ENCODE data around the gene FAM24A.

Gene FAM24A

DNA sequence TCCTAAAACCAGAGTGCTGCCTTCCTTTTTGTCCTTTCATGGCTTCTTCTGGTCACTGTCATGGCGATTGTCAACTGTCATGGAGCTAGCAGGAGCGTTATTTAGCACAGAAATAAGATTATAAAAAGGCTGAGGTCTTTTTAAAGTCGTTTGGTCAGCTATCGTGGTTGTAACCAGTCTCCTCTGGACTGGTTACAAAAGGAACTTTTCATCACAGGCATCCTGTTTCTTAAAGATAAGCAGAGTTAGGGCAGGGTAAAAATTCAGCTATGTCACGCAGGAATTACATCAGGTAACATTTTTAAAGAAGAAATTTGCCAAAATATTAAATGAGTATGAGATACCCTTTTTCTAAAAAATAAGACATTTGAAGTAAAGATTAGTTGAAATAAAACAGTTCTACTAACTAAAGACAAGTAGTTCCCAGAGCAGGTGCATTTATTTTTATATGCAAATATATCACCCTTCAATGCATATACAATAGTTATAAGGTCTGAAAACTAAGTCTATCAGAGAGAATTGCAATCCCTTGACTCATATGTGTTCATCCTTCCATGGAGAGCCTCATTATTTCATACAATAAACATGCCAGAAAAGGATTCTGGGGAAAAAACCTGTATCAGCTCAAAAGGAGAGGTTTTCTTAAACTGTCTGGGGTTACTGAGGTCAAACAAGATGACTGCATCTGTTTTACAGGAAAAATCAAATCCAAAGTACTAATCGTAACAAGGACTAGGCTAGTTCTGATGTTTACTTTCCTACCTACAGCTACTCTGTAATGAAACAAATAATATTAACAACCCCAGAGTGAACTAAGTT is 20.9 kb downstream of the FAM24A start:
- no peak for FAIRE-seq

DNA sequence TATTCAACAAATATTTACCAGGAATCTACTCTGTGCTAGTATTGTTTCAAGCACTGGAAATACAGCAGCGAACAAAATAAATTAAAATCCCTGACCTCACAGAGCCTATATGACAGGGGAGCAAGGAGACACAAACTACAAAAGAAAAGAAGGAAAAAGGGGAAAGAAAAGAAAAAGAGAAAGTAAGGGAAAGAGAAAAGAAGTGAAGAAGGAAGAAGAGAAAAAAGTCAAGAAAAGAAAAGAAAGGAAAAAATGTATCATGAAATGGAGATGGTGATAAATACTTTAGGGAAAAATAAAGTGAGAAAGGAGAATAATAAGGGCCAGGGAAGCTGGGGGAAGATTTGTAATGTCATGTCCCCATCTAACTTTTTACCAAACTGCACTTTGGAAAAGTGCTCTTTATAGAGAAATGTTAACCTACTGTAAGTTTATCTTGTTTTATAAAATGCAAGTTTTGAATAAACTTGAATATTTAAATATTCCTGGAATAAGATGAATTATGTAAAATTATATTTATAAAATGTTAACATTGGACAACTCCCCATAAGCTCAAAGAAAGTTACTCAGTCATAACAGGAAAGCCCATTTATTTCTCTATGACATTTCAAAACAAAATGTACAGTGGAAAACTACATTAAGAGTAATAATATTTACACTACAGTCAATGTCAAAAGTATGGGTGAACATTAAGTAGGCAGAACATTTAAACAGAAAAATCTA is 28.9 kb downstream of the FAM24A start:
- no peak for FAIRE-seq

GRCh38 chr10:122939856-122940543 is 29.6 kb downstream of the FAM24A start:
- FAIRE-seq, result no peak

DNA sequence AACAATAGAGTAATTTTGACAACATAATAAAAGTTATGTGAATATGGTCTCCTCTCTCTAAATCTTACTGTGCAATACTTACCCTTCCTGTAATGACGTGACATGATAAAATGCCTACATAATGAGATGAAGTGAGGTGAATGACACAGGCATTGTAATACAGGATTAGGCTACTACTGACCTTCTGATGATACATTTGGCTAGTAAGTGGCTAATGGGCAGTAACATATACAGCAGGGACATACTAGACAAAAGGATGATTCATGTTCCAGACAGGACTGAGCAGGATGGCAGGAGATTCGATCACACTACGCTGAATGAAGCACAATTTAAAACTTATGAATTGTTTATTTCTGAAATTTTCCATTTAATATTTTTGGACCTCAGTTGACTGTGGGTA is 38.9 kb downstream of the FAM24A start:
- FAIRE-seq, result no peak

DNA sequence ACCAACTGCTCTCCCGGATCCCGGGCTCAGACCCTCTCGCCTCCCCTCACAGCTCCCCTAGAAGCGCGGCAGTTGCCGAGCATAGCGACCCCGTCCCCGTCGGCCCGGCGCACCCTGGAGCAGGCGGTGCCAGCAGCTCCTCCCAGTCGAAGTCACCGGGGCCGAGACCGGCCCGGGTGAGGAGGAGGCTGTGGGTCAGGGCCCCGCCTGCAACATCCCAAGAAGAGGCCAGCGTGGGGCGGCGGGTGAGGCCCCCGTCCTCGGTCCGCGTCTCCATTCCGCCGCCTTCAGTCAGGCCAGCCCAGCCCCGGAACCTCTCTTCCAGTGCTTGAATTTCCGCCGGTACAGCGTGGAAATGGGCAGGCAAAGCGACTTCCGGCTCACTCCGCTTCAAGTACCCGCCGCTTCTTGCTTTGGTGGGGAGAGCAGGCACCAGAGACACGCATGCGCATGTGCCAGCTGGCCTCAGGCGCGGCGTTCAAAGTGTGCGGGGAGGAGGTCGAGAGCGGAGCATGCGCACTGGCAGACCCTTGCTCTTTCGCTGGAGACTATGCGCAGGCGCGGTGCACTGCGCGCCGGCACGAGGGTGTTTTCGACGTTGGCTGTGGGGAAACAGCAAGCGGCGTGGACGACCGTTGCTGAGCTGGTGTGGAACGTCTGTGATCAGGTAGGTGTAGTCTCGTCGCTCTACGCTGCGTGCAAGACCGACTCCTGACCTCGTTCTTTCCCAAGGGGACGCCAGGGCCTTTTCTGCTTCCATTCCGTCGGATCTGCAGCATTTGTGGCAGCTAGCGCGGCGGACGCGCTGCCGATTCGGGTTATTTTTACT is 43.7 kb downstream of the FAM24A start, which contains the start of gene C10orf88:
TSS of gene C10orf88 (minus strand) at position 326 of the 829 bp plus-strand sequence. CDS start at position 277, 49 bp downstream.
- no peak for FAIRE-seq

GRCh38 chr10:122954731-122955050 is 44.3 kb downstream of the FAM24A start:
- FAIRE-seq, result no peak

DNA sequence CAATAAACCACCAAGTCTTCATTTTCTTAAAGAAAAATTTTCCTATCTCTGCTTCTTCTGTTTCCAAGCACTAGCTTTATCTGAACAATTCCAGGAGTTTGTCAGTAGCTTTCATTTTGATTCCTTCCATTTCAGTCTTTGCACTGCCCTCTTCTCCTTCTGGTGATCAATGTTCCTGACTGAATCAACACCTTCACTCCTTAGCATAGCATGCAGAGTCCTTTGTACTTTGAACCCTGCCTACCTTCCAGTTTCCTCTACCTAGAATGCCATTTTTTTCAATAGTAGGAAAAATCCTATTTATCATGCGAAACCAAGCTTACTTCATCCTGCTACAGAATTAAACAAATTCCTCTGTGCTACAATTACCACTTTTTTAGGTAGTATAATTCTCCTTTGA is 45.5 kb downstream of the FAM24A start:
- no peak for FAIRE-seq

DNA sequence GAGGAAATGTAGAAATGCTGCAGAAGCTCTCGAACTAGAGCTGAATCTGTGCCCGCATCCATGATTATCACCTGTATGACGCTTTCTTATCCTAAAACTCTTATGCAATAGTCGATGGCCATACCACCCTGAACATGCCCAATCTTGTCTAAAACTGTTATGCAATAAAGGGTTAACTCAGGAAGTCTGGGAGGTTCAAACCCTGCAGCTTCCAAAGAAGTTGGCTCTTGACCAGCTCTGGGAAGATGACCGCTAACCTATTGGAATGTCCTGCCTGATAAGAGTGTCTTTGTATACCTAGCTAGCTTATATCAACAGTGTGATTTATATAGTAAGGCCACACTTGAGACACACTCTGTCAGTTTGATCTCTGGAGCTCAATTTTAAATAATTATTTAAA is 47.1 kb downstream of the FAM24A start:
- no peak for FAIRE-seq

DNA sequence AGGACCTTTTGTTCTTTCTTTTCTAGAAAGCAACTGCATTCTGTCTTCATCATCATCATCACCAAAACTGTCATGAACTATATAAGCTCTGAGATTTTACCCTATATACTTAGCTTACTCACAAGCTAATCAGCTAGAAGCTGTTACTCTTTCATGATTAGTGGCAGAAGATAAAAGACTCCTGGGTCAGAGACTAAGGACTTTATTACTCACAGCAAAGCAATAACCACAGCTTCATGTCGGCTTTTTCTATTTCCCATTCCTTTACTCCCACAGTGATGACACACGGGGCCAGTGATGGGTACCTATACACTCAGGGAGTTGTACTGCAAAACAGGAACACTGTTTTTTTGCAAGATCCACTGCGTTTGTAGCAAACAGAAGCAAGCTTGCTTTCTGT is 52.0 kb downstream of the FAM24A start:
- no peak for FAIRE-seq
